K562 (cell line): ENCODE measurements around the gene SH3TC1. TPM values are rescaled to one million over a fixed set of nuclear protein-coding genes. Genes with fewer than 3 reads are reported as not detected.

ENCODE experiments used
- MYC ChIP-seq, 2 experiments: fragments of 250-450 bp in 1 of 2; sonication (Bioruptor Pico) in 1 of 2; IDR thresholded peaks; 2 replicates each; pipeline versions ENCODE4 v1.5.1 to v1.6.1; 2012 to 2021; ENCODE audit warnings: low read depth in 2 of 2, borderline replicate concordance in 1 of 2, improper control_type of control experiment in 1 of 2, low read length in 1 of 2, mild to moderate bottlenecking in 1 of 2, moderate library complexity in 1 of 2
- NR2C2 ChIP-seq, 2 experiments: fragments of 200-800 bp in 1 of 2; sonication (Bioruptor generic) in 1 of 2; sonication (generic) in 1 of 2; formaldehyde crosslinking in 1 of 2; IDR thresholded peaks; 2 replicates each; pipeline versions ENCODE4 v1.6.1 to v1.8.0; 2016 to 2022; ENCODE audit warnings: mild to moderate bottlenecking in 1 of 2, missing compliant biosample characterization in 1 of 2, missing genetic modification characterization in 1 of 2, missing genetic modification reagents in 1 of 2
- POLR2G ChIP-seq: fragments of 200-400 bp; formaldehyde crosslinking; IDR thresholded peaks from 2 replicates; pipeline ENCODE4 v1.6.1; 2017; ENCODE audit warnings: low read depth, mild to moderate bottlenecking, antibody characterized with exemption, low read length, moderate library complexity
- RAD21 ChIP-seq, 2 experiments: fragments of 250-450 bp in 1 of 2; fragments of 450-650 bp in 1 of 2; sonication (Bioruptor Pico) in 1 of 2; formaldehyde crosslinking in 1 of 2; IDR thresholded peaks in 1 of 2; conservative IDR thresholded peaks in 1 of 2; 2 replicates each; pipeline versions ENCODE4 v1.4.0 to v1.8.0; 2020 to 2022; ENCODE audit warnings: mild to moderate bottlenecking in 2 of 2, moderate library complexity in 1 of 2
- RB1 ChIP-seq: fragments of 450-650 bp; IDR thresholded peaks from 2 replicates; pipeline ENCODE4 v1.6.1; 2017; ENCODE audit warnings: low read depth, mild to moderate bottlenecking
- XRCC5 ChIP-seq: fragments of 200-400 bp; formaldehyde crosslinking; IDR thresholded peaks from 2 replicates; pipeline ENCODE4 v1.6.1; 2017; ENCODE audit warnings: low read depth, mild to moderate bottlenecking, low read length
- ZBTB33 ChIP-seq: sonication (generic); formaldehyde crosslinking; IDR thresholded peaks from 2 replicates; pipeline ENCODE4 v1.8.1; 2023; ENCODE audit warnings: mild to moderate bottlenecking, missing genetic modification reagents
- ZMIZ1 ChIP-seq, 2 experiments: fragments of 150-350 bp in 1 of 2; IDR thresholded peaks; 2 replicates each; pipeline ENCODE4 v1.6.1; 2012 to 2016; ENCODE audit warnings: low read depth in 2 of 2, low read length in 2 of 2, mild to moderate bottlenecking in 1 of 2, moderate library complexity in 1 of 2
- polyA plus RNA-seq, 8 experiments: library from polyadenylated mRNA; depleted of rRNA in 4 of 8; stranded (reverse) in 5 of 8; unstranded in 3 of 8; fragments of >200 nt; fragmentation: Nextera tagmentation in 2 of 8; fragmentation: Illumina TruSeq in 1 of 8; extraction: Ambion mirVana in 2 of 8; extraction: Trizol in 1 of 8; gene quantifications; 2 replicates each; pipeline versions ENCODE4 v1.2.1 to v1.2.3, GENCODE V29; 2011 to 2014; ENCODE audit warnings: inconsistent platforms in 1 of 8, missing spikeins in 1 of 8
- total RNA-seq, 7 experiments: library from RNA; depleted of rRNA in 6 of 7; stranded (reverse); fragments of >200 nt in 6 of 7; fragmentation: Illumina TruSeq in 2 of 7; extraction: Trizol in 2 of 7; gene quantifications; 2 replicates each; pipeline versions ENCODE4 v1.2.1 to v1.2.3, GENCODE V29; 2011 to 2021; ENCODE audit warnings: low replicate concordance in 1 of 7
- TF ChIP-seq, protein P1 (sequence below), 2 experiments: IDR thresholded peaks; 2 replicates each; pipeline ENCODE4 v1.6.1; 2011; ENCODE audit warnings: borderline replicate concordance in 1 of 2, control low read depth in 1 of 2, low read depth in 1 of 2, low read length in 1 of 2, mild to moderate bottlenecking in 1 of 2, mixed read lengths in 1 of 2, moderate library complexity in 1 of 2; ENCODE audit not compliant: insufficient read depth in 1 of 2, insufficient read length in 1 of 2, poor library complexity in 1 of 2, severe bottlenecking in 1 of 2; ENCODE audit errors: extremely low read depth in 1 of 2
- TF ChIP-seq, protein P2 (sequence below): sonication (generic); formaldehyde crosslinking; IDR thresholded peaks from 2 replicates; pipeline ENCODE4 v1.9.0; 2022; ENCODE audit warnings: mild to moderate bottlenecking, missing genetic modification reagents
- TF ChIP-seq, protein P3 (sequence below): fragments of 450-650 bp; formaldehyde crosslinking; IDR thresholded peaks from 2 replicates; pipeline ENCODE4 v1.4.0; 2020; ENCODE audit warnings: mild to moderate bottlenecking, moderate library complexity

The SH3TC1 gene
- total and polyA plus RNA-seq, 9 of the 15 experiments (the other 6 are each of a cell fraction or from before 2014, with no cell fraction given): 0.04 to 2.1 (median 0.48) TPM; not detected in 1

- 0 out of 4 replicates have a peak, but pooled peaks of 1 of the 2 experiments have one; percentile 40 for TF ChIP-seq ZMIZ1 (IDR thresholded peaks at IDR 0.05; ENCODE audit: low read depth in 2 of 2, low read length in 2 of 2)
- peak; percentile 60; the same call in 1 of the 2 replicates for TF ChIP-seq ZBTB33 (CRISPR knock-in tag)
- TF ChIP-seq POLR2G: 0 out of 2 replicates have a peak, but pooled peaks have one; percentile 31
- TF ChIP-seq RB1: peak; percentile 78; the same call in 1 of the 2 replicates
- TF ChIP-seq, protein P1, sequence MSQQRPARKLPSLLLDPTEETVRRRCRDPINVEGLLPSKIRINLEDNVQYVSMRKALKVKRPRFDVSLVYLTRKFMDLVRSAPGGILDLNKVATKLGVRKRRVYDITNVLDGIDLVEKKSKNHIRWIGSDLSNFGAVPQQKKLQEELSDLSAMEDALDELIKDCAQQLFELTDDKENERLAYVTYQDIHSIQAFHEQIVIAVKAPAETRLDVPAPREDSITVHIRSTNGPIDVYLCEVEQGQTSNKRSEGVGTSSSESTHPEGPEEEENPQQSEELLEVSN (IDR thresholded peaks at IDR 0.05; ENCODE audit: borderline replicate concordance in 1 of 2, extremely low read depth in 1 of 2, insufficient read depth in 1 of 2, insufficient read length in 1 of 2, low read depth in 1 of 2, low read length in 1 of 2, poor library complexity in 1 of 2, severe bottlenecking in 1 of 2): peak; percentile 15 to 79
- peak; percentile 47; the same call in 1 of the 2 replicates for TF ChIP-seq MYC (IDR thresholded peaks at IDR 0.05; ENCODE audit: low read depth, low read length)
- TF ChIP-seq MYC (CRISPR knock-in tag; IDR thresholded peaks at IDR 0.05; ENCODE audit: borderline replicate concordance, low read depth): no peak
- TF ChIP-seq, protein P2, sequence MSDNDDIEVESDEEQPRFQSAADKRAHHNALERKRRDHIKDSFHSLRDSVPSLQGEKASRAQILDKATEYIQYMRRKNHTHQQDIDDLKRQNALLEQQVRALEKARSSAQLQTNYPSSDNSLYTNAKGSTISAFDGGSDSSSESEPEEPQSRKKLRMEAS: peak; percentile 69
- 0 out of 2 replicates have a peak, but pooled peaks have one; percentile 31 for TF ChIP-seq XRCC5
- TF ChIP-seq NR2C2 (CRISPR knock-in tag; IDR thresholded peaks at IDR 0.05): no peak
- peak; percentile 81 for TF ChIP-seq NR2C2 (tag; IDR thresholded peaks at IDR 0.05)
- peak; percentile 94 to 95 for TF ChIP-seq RAD21 (CRISPR knock-in tag; conservative IDR thresholded peaks at IDR 0.05 in 1 of 2, IDR thresholded peaks at IDR 0.05 in 1 of 2)
- TF ChIP-seq, protein P3, sequence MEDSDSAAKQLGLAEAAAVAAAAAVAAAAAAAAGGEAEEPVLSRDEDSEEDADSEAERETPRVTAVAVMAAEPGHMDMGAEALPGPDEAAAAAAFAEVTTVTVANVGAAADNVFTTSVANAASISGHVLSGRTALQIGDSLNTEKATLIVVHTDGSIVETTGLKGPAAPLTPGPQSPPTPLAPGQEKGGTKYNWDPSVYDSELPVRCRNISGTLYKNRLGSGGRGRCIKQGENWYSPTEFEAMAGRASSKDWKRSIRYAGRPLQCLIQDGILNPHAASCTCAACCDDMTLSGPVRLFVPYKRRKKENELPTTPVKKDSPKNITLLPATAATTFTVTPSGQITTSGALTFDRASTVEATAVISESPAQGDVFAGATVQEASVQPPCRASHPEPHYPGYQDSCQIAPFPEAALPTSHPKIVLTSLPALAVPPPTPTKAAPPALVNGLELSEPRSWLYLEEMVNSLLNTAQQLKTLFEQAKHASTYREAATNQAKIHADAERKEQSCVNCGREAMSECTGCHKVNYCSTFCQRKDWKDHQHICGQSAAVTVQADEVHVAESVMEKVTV (CRISPR knock-in tag): peak; percentile 89
Measured at GRCh38 chr4:8241895-8242696, 43.0 kb downstream of the SH3TC1 start (continued).
